ENCODE data around the gene PRDM1.

The PRDM1 gene

GRCh38 chr6:106110164-106110826 is 24.2 kb downstream of the PRDM1 start:
- no peaks in the 10 kb centered on the region for H3K27me3 ChIP-seq (ENCODE audit: control insufficient read depth, insufficient read depth, low read length)
- no peaks in the 10 kb centered on the region for H3K36me3 ChIP-seq (ENCODE audit: control insufficient read depth, low read depth, low read length)

GRCh38 chr6:106112433-106112832 is 26.3 kb downstream of the PRDM1 start:
- no peaks in the 10 kb centered on the region for H3K27me3 ChIP-seq (ENCODE audit: control insufficient read depth, insufficient read depth, low read length)

More at GRCh38 chr6:106110164-106110826, 24.2 kb downstream of the PRDM1 start:
- no peak overlapping the region for H3K9ac ChIP-seq (ENCODE audit: low read length)
- no peak overlapping the region for H3K4me3 ChIP-seq (ENCODE audit: low read length)
- H3K9me3 ChIP-seq (ENCODE audit: control insufficient read depth, low read depth, low read length), result no peaks in the 10 kb centered on the region
- no peak overlapping the region for H3K27ac ChIP-seq (ENCODE audit: low read length)
- H3K4me1 ChIP-seq (ENCODE audit: control insufficient read depth, low read depth, low read length), result no peaks in the 10 kb centered on the region

GRCh38 chr6:106113256-106113959 is 27.3 kb downstream of the PRDM1 start:
- no peak overlapping the region for H3K27ac ChIP-seq (ENCODE audit: low read length)
- no peak overlapping the region for H3K9ac ChIP-seq (ENCODE audit: low read length)
- H3K4me3 ChIP-seq (ENCODE audit: low read length), result no peak overlapping the region
- no peaks in the 10 kb centered on the region for H3K27me3 ChIP-seq (ENCODE audit: control insufficient read depth, insufficient read depth, low read length)
- H3K4me1 ChIP-seq (ENCODE audit: control insufficient read depth, low read depth, low read length), result no peaks in the 10 kb centered on the region
- H3K9me3 ChIP-seq (ENCODE audit: control insufficient read depth, low read depth, low read length), result no peaks in the 10 kb centered on the region
- H3K36me3 ChIP-seq (ENCODE audit: control insufficient read depth, low read depth, low read length), result no peaks in the 10 kb centered on the region

More at GRCh38 chr6:106112433-106112832, 26.3 kb downstream of the PRDM1 start:
- no peak overlapping the region for H3K9ac ChIP-seq (ENCODE audit: low read length)
- no peak overlapping the region for H3K27ac ChIP-seq (ENCODE audit: low read length)
- no peaks in the 10 kb centered on the region for H3K9me3 ChIP-seq (ENCODE audit: control insufficient read depth, low read depth, low read length)
- no peaks in the 10 kb centered on the region for H3K36me3 ChIP-seq (ENCODE audit: control insufficient read depth, low read depth, low read length)
- no peak overlapping the region for H3K4me3 ChIP-seq (ENCODE audit: low read length)
- no peaks in the 10 kb centered on the region for H3K4me1 ChIP-seq (ENCODE audit: control insufficient read depth, low read depth, low read length)

GRCh38 chr6:106114492-106114891 is 28.4 kb downstream of the PRDM1 start:
- Histone ChIP-seq H3K27me3 (ENCODE audit: control insufficient read depth, insufficient read depth, low read length) (no peaks in the 10 kb centered on the region), H3K9ac (ENCODE audit: low read length) (no peak overlapping the region), H3K4me1 (ENCODE audit: control insufficient read depth, low read depth, low read length) (no peaks in the 10 kb centered on the region), H3K4me3 (ENCODE audit: low read length) (no peak overlapping the region), H3K36me3 (ENCODE audit: control insufficient read depth, low read depth, low read length) (no peaks in the 10 kb centered on the region), H3K9me3 (ENCODE audit: control insufficient read depth, low read depth, low read length) (no peaks in the 10 kb centered on the region), H3K27ac (ENCODE audit: low read length) (no peak overlapping the region)

- no peaks in the 10 kb centered on the region for H3K36me3 ChIP-seq (ENCODE audit: control insufficient read depth, low read depth, low read length)
- no peak overlapping the region for H3K9ac ChIP-seq (ENCODE audit: low read length)
- H3K27me3 ChIP-seq (ENCODE audit: control insufficient read depth, insufficient read depth, low read length), result no peaks in the 10 kb centered on the region
- H3K9me3 ChIP-seq (ENCODE audit: control insufficient read depth, low read depth, low read length), result no peaks in the 10 kb centered on the region
- no peak overlapping the region for H3K4me3 ChIP-seq (ENCODE audit: low read length)
- no peak overlapping the region for H3K27ac ChIP-seq (ENCODE audit: low read length)
- no peaks in the 10 kb centered on the region for H3K4me1 ChIP-seq (ENCODE audit: control insufficient read depth, low read depth, low read length)
Observed at GRCh38 chr6:106115286-106115685, 29.1 kb downstream of the PRDM1 start.

- Histone ChIP-seq H3K4me3 (ENCODE audit: low read length) (no peak overlapping the region), H3K9ac (ENCODE audit: low read length) (no peak overlapping the region), H3K36me3 (ENCODE audit: control insufficient read depth, low read depth, low read length) (no peaks in the 10 kb centered on the region), H3K4me1 (ENCODE audit: control insufficient read depth, low read depth, low read length) (no peaks in the 10 kb centered on the region), H3K27me3 (ENCODE audit: control insufficient read depth, insufficient read depth, low read length) (no peaks in the 10 kb centered on the region), H3K27ac (ENCODE audit: low read length) (no peak overlapping the region), H3K9me3 (ENCODE audit: control insufficient read depth, low read depth, low read length) (no peaks in the 10 kb centered on the region)
Observed at GRCh38 chr6:106116125-106116832, 30.1 kb downstream of the PRDM1 start.

GRCh38 chr6:106117579-106117978 is 31.4 kb downstream of the PRDM1 start:
- no peaks in the 10 kb centered on the region for H3K9me3 ChIP-seq (ENCODE audit: control insufficient read depth, low read depth, low read length)
- H3K9ac ChIP-seq (ENCODE audit: low read length), result no peak overlapping the region
- no peak overlapping the region for H3K27ac ChIP-seq (ENCODE audit: low read length)

GRCh38 chr6:106118835-106119431 is 32.8 kb downstream of the PRDM1 start:
- H3K27me3 ChIP-seq (ENCODE audit: control insufficient read depth, insufficient read depth, low read length), result no peaks in the 10 kb centered on the region
- H3K27ac ChIP-seq (ENCODE audit: low read length), result no peak overlapping the region
- no peaks in the 10 kb centered on the region for H3K9me3 ChIP-seq (ENCODE audit: control insufficient read depth, low read depth, low read length)
- no peaks in the 10 kb centered on the region for H3K4me1 ChIP-seq (ENCODE audit: control insufficient read depth, low read depth, low read length)
- H3K4me3 ChIP-seq (ENCODE audit: low read length), result no peak overlapping the region
- H3K9ac ChIP-seq (ENCODE audit: low read length), result no peak overlapping the region
- no peaks in the 10 kb centered on the region for H3K36me3 ChIP-seq (ENCODE audit: control insufficient read depth, low read depth, low read length)

More at GRCh38 chr6:106117579-106117978, 31.4 kb downstream of the PRDM1 start:
- H3K27me3 ChIP-seq (ENCODE audit: control insufficient read depth, insufficient read depth, low read length), result no peaks in the 10 kb centered on the region
- H3K4me3 ChIP-seq (ENCODE audit: low read length), result no peak overlapping the region
- H3K36me3 ChIP-seq (ENCODE audit: control insufficient read depth, low read depth, low read length), result no peaks in the 10 kb centered on the region
- H3K4me1 ChIP-seq (ENCODE audit: control insufficient read depth, low read depth, low read length), result no peaks in the 10 kb centered on the region

GRCh38 chr6:106119546-106119945 is 33.4 kb downstream of the PRDM1 start:
- no peaks in the 10 kb centered on the region for H3K27me3 ChIP-seq (ENCODE audit: control insufficient read depth, insufficient read depth, low read length)
- H3K27ac ChIP-seq (ENCODE audit: low read length), result no peak overlapping the region

GRCh38 chr6:106120006-106120405 is 33.9 kb downstream of the PRDM1 start:
- no peak overlapping the region for H3K4me3 ChIP-seq (ENCODE audit: low read length)
- no peaks in the 10 kb centered on the region for H3K36me3 ChIP-seq (ENCODE audit: control insufficient read depth, low read depth, low read length)
- H3K27me3 ChIP-seq (ENCODE audit: control insufficient read depth, insufficient read depth, low read length), result no peaks in the 10 kb centered on the region
- H3K27ac ChIP-seq (ENCODE audit: low read length), result no peak overlapping the region
- no peaks in the 10 kb centered on the region for H3K9me3 ChIP-seq (ENCODE audit: control insufficient read depth, low read depth, low read length)
- H3K9ac ChIP-seq (ENCODE audit: low read length), result no peak overlapping the region
- H3K4me1 ChIP-seq (ENCODE audit: control insufficient read depth, low read depth, low read length), result no peaks in the 10 kb centered on the region

More at GRCh38 chr6:106119546-106119945, 33.4 kb downstream of the PRDM1 start:
- no peaks in the 10 kb centered on the region for H3K4me1 ChIP-seq (ENCODE audit: control insufficient read depth, low read depth, low read length)
- no peak overlapping the region for H3K9ac ChIP-seq (ENCODE audit: low read length)
- H3K4me3 ChIP-seq (ENCODE audit: low read length), result no peak overlapping the region
- H3K9me3 ChIP-seq (ENCODE audit: control insufficient read depth, low read depth, low read length), result no peaks in the 10 kb centered on the region
- no peaks in the 10 kb centered on the region for H3K36me3 ChIP-seq (ENCODE audit: control insufficient read depth, low read depth, low read length)

GRCh38 chr6:106120406-106120805 is 34.3 kb downstream of the PRDM1 start:
- H3K4me3 ChIP-seq (ENCODE audit: low read length), result no peak overlapping the region
- no peaks in the 10 kb centered on the region for H3K9me3 ChIP-seq (ENCODE audit: control insufficient read depth, low read depth, low read length)
- H3K27ac ChIP-seq (ENCODE audit: low read length), result no peak overlapping the region
- H3K4me1 ChIP-seq (ENCODE audit: control insufficient read depth, low read depth, low read length), result no peaks in the 10 kb centered on the region
- no peaks in the 10 kb centered on the region for H3K27me3 ChIP-seq (ENCODE audit: control insufficient read depth, insufficient read depth, low read length)
- no peak overlapping the region for H3K9ac ChIP-seq (ENCODE audit: low read length)
- no peaks in the 10 kb centered on the region for H3K36me3 ChIP-seq (ENCODE audit: control insufficient read depth, low read depth, low read length)

Measured in iPS-18a (cell line).